ENCODE data around the gene BNIP3.

Gene BNIP3

DNA sequence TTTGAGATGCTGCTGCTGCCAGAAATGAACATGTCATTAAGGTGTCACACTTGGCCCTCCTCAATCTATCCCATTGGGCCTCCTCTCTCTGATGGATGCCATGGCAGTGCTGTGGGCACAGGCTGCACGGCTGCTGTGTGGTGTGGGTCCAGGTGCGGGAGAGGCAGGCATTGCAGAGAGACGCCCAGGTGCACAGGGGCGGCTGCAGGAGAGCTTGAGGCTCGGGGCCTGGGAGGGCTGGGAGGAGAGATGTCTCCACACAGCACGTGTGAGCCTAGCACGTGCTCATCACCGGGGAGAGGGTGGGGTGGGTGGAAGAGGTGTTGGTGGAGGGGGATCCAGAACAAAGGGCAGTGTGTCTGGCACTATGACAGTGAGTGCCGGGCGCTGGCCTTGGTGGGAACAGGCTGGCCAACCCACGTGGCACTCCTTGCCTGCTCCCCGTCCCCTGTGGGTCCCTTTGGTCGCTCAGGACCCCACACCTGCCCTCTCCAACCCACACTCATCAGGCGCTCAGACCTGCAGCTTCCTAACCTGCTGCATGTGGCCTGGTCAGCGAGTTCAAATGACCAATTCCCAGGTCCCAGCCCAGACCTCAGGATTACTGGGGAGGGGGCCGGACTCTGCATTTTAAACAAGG lies 39.9 kb upstream of the BNIP3 start:
- H3K27ac ChIP-seq: no peak overlapping the region; the same call in 1 of the 2 replicates
- TF ChIP-seq ZFX (IDR thresholded peaks at IDR 0.05): no peak
- TF ChIP-seq, protein P1, sequence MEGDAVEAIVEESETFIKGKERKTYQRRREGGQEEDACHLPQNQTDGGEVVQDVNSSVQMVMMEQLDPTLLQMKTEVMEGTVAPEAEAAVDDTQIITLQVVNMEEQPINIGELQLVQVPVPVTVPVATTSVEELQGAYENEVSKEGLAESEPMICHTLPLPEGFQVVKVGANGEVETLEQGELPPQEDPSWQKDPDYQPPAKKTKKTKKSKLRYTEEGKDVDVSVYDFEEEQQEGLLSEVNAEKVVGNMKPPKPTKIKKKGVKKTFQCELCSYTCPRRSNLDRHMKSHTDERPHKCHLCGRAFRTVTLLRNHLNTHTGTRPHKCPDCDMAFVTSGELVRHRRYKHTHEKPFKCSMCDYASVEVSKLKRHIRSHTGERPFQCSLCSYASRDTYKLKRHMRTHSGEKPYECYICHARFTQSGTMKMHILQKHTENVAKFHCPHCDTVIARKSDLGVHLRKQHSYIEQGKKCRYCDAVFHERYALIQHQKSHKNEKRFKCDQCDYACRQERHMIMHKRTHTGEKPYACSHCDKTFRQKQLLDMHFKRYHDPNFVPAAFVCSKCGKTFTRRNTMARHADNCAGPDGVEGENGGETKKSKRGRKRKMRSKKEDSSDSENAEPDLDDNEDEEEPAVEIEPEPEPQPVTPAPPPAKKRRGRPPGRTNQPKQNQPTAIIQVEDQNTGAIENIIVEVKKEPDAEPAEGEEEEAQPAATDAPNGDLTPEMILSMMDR (conservative IDR thresholded peaks at IDR 0.05): no peak

GRCh38 chr10:132021046-132021445 lies 39.3 kb upstream of the BNIP3 start:
- TF ChIP-seq, protein P1 (conservative IDR thresholded peaks at IDR 0.05): no peak
- TF ChIP-seq ZFX (IDR thresholded peaks at IDR 0.05): no peak
- no peak overlapping the region for H3K27ac ChIP-seq

DNA sequence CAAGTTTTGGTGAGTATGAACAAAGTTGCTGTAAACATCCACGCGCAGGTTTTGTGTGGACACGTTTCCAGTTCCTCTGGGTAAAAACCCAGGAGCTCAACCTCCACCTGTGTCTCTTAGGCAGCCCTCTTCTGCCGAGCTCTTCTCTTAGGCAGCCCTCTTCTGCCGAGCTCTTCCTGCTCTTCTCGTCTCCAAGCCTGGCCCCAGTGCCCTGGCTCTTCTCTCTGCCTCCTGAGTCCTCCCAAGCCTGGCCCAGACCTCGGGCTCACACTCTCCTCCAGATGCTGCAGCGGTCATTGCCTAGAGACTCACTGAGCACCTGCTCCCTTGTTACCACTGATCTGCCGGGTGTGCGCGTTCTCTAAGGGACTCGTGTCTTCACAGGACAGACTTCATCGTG lies 38.7 kb upstream of the BNIP3 start:
- H3K27ac ChIP-seq: no peak overlapping the region

DNA sequence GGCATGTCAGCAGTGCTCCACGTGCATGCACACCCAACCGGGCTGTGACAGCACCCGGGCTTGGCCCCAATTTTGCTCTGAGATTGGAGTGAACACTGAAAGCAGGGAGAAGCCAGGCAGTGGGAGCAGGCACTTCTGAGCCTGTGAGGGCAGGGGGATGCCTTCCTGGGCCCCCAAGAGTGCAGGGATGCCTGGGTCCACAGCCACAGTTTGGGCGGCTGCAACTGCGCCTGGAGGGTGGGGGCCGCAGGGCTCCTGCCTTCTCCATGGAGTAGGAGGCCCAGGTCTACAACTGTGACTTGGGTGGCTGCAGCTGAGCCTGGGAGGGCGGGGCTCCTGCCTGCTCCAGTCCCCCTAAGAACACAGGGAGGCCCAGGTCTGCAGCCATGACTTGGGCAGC lies 37.6 kb upstream of the BNIP3 start:
- H3K27ac ChIP-seq: peak overlapping the region; percentile 3; the same call in 1 of the 2 replicates
- TF ChIP-seq, protein P1 (conservative IDR thresholded peaks at IDR 0.05): no peak
- no peak for TF ChIP-seq ZFX (IDR thresholded peaks at IDR 0.05)

More for the DNA sequence above, 38.7 kb upstream of the BNIP3 start:
- TF ChIP-seq ZFX (IDR thresholded peaks at IDR 0.05): no peak
- TF ChIP-seq, protein P1 (conservative IDR thresholded peaks at IDR 0.05): no peak

DNA sequence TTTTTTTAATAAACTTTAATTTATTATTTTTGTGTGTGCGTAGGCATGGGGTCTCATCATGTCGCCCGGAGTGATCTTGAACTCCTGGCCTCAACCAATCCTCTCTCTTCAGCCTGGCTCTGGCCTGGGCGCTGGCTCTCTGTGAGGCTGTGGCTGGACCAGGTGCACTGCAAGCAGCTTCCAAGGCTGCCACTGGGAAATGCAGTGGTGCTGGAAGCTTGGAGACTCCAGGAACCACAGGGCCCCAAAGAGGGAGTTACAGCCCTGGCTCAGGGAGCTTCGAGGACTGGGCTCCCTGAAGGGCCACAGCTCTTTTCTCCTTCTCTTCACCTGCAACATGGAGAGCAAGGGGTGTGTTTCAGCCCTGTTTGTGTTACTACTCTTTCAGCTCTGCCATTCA lies 36.7 kb upstream of the BNIP3 start:
- no peak for TF ChIP-seq ZFX (IDR thresholded peaks at IDR 0.05)
- TF ChIP-seq, protein P1 (conservative IDR thresholded peaks at IDR 0.05): no peak
- peak overlapping the region; percentile 3; the same call in 1 of the 2 replicates for H3K27ac ChIP-seq

DNA sequence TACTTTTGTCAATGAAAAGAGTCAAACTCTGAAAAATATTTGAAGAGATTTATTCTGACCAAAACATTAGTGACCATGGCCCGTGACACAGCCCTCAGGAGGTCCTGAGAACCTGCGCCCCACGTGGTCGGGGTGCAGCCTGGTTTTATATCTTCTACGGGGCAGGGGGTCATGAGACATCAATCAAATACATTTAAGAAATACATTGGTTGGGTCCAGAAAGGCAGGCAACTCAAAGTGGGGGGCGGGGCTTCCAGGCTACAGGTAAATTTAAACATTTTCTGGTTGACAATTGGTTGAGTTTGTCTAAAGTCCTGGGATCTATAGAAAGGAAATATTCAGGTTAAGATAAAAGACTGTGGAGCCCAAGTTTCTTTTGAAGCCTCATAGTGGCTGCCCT lies 34.8 kb upstream of the BNIP3 start:
- TF ChIP-seq, protein P1 (conservative IDR thresholded peaks at IDR 0.05): no peak
- no peak for TF ChIP-seq ZFX (IDR thresholded peaks at IDR 0.05)
- H3K27ac ChIP-seq: peak overlapping the region; percentile 89

- TF ChIP-seq ZFX (IDR thresholded peaks at IDR 0.05): no peak
- TF ChIP-seq, protein P1 (conservative IDR thresholded peaks at IDR 0.05): no peak
- no peak overlapping the region for H3K27ac ChIP-seq
Observed at GRCh38 chr10:132011445-132011844, 29.7 kb upstream of the BNIP3 start.

All from C4-2B (cell line).